ENCODE results near the gene FSTL4.

DNA sequence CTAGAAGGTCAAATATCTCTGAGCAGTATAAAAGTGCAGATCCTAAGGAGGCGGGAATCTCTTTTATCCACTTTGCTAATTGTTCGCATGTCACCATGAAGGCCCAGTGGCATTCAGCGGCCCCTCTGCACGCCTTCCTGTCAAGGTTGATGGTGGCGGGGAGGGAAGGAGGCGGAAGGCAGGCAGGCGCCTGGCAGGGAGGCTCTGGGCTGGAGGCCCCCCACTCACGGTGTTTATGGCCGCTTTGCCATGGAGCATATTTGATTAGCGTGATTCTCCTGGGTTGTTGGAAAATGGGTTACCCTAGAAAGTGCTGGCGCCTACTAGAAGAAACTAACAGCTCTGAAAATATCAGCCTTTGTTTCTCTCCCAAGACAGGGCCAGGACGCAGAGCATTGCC, 209.6 kb downstream of the FSTL4 start:
- TF ChIP-seq REST (IDR thresholded peaks at IDR 0.05) (no peak), YY1 (IDR thresholded peaks at IDR 0.05) (no peak), RAD21 (IDR thresholded peaks at IDR 0.05) (no peak), HNF4G (IDR thresholded peaks at IDR 0.05) (no peak), SP1 (IDR thresholded peaks at IDR 0.05) (no peak)
- TF ChIP-seq, protein P1, sequence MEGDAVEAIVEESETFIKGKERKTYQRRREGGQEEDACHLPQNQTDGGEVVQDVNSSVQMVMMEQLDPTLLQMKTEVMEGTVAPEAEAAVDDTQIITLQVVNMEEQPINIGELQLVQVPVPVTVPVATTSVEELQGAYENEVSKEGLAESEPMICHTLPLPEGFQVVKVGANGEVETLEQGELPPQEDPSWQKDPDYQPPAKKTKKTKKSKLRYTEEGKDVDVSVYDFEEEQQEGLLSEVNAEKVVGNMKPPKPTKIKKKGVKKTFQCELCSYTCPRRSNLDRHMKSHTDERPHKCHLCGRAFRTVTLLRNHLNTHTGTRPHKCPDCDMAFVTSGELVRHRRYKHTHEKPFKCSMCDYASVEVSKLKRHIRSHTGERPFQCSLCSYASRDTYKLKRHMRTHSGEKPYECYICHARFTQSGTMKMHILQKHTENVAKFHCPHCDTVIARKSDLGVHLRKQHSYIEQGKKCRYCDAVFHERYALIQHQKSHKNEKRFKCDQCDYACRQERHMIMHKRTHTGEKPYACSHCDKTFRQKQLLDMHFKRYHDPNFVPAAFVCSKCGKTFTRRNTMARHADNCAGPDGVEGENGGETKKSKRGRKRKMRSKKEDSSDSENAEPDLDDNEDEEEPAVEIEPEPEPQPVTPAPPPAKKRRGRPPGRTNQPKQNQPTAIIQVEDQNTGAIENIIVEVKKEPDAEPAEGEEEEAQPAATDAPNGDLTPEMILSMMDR (IDR thresholded peaks at IDR 0.05; ENCODE audit: low read depth, low read length, missing input control) = no peak
- TF ChIP-seq, protein P2, sequence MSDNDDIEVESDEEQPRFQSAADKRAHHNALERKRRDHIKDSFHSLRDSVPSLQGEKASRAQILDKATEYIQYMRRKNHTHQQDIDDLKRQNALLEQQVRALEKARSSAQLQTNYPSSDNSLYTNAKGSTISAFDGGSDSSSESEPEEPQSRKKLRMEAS (IDR thresholded peaks at IDR 0.05) = no peak

Measured in liver (tissue), 3 donors.